A673 (cell line): ENCODE measurements around the gene ALB.

Experiments used
- EZH2 ChIP-seq: fragments of 200-600 bp; sonication (generic); IDR thresholded peaks from 2 replicates; pipeline ENCODE4 v1.6.1; 2017; ENCODE audit warnings: borderline replicate concordance, low read depth, mild to moderate bottlenecking, mixed read lengths, antibody characterized with exemption, low read length; ENCODE audit not compliant: poor library complexity, severe bottlenecking
- TF ChIP-seq, protein P1 (sequence below): fragments of 300-800, 200-600 bp; sonication (generic); conservative IDR thresholded peaks from 2 replicates; pipeline ENCODE4 v1.5.1; 2017; ENCODE audit warnings: low read depth, mild to moderate bottlenecking, antibody characterized with exemption, low read length, moderate library complexity, mixed read lengths

DNA sequence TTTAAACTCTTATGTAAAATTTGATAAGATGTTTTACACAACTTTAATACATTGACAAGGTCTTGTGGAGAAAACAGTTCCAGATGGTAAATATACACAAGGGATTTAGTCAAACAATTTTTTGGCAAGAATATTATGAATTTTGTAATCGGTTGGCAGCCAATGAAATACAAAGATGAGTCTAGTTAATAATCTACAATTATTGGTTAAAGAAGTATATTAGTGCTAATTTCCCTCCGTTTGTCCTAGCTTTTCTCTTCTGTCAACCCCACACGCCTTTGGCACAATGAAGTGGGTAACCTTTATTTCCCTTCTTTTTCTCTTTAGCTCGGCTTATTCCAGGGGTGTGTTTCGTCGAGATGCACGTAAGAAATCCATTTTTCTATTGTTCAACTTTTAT lies at the start of gene ALB:
- TF ChIP-seq, protein P1, sequence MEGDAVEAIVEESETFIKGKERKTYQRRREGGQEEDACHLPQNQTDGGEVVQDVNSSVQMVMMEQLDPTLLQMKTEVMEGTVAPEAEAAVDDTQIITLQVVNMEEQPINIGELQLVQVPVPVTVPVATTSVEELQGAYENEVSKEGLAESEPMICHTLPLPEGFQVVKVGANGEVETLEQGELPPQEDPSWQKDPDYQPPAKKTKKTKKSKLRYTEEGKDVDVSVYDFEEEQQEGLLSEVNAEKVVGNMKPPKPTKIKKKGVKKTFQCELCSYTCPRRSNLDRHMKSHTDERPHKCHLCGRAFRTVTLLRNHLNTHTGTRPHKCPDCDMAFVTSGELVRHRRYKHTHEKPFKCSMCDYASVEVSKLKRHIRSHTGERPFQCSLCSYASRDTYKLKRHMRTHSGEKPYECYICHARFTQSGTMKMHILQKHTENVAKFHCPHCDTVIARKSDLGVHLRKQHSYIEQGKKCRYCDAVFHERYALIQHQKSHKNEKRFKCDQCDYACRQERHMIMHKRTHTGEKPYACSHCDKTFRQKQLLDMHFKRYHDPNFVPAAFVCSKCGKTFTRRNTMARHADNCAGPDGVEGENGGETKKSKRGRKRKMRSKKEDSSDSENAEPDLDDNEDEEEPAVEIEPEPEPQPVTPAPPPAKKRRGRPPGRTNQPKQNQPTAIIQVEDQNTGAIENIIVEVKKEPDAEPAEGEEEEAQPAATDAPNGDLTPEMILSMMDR, result no peak
- no peak for TF ChIP-seq EZH2
